Activated CD8-positive, alpha-beta T cell treated with anti-CD3 and anti-CD28 coated beads, Interleukin-2, amount 10 ng/mL, durations not matched to agents 7 days and 5 days (primary cell): Measurements from ENCODE around the gene BCOR. TPM values are rescaled to one million over a fixed set of nuclear protein-coding genes. Genes with fewer than 3 reads are reported as not detected.

Source experiments
- ATAC-seq: fragments of 150-1000 bp; cut with Tn5 transposase; one replicate; pipeline ENCODE4 v1.10.0; 2021; ENCODE audit warnings: moderate library complexity
- CTCF ChIA-PET: fragments of 350-600 bp; sonication (Branson Sonifier 250); formaldehyde crosslinking; loops from one replicate; lab custom pipeline; 2021; ENCODE audit warnings: antibody characterized with exemption; lab: Charles Lee
- POLR2A ChIA-PET: fragments of 350-600 bp; sonication (Branson Sonifier 250); formaldehyde crosslinking; loops from one replicate; lab custom pipeline; 2021; ENCODE audit warnings: antibody characterized with exemption; lab: Charles Lee
- DNase-seq: peaks from one replicate; pipeline ENCODE4 v3.0.0-alpha.2; 2020
- H3K27ac Mint-ChIP-seq: one replicate; pipeline ENCODE4 v1.8.0; 2021; ENCODE audit warnings: mild to moderate bottlenecking, mixed read lengths
- H3K27me3 Mint-ChIP-seq: one replicate; pipeline ENCODE4 v1.8.0; 2021; ENCODE audit warnings: low read depth, mixed read lengths
- H3K36me3 Mint-ChIP-seq: one replicate; pipeline ENCODE4 v1.8.0; 2021; ENCODE audit warnings: low read depth, mixed read lengths
- H3K4me1 Mint-ChIP-seq: one replicate; pipeline ENCODE4 v1.8.0; 2021; ENCODE audit warnings: low read depth, mixed read lengths
- H3K4me3 Mint-ChIP-seq: one replicate; pipeline ENCODE4 v1.8.0; 2021; ENCODE audit warnings: mild to moderate bottlenecking, mixed read lengths
- H3K9me3 Mint-ChIP-seq: one replicate; pipeline ENCODE4 v1.8.0; 2022; ENCODE audit warnings: mixed read lengths; ENCODE audit not compliant: insufficient read depth
- total RNA-seq, 2 experiments: library from RNA; stranded (reverse); gene quantifications; one replicate each; pipeline ENCODE4 v1.2.3, GENCODE V29; 2021

The BCOR gene
- total RNA-seq, 2 experiments from 2014 or later = 41.5 to 45.5 TPM

- CTCF ChIA-PET = interaction anchor here (1.3 kb wide), 1 partner anchor 158 kb away, joined by 3 read pairs; no protein-coding TSS in a partner anchor
- peaks cover 24% of the 10 kb centered on the region for H3K4me1 Mint-ChIP-seq
- ATAC-seq (no peak), DNase-seq (peak; percentile 39)
- POLR2A ChIA-PET = interaction anchor here (1.1 kb wide), 1 partner anchor 44 kb away, joined by 3 read pairs; no protein-coding TSS in a partner anchor
- H3K27me3 Mint-ChIP-seq = no peaks in the 10 kb centered on the region
- no peaks in the 10 kb centered on the region for H3K36me3 Mint-ChIP-seq
- H3K27ac Mint-ChIP-seq = no peak overlapping the region
- H3K4me3 Mint-ChIP-seq = peak overlapping the region; percentile 56
- no peaks in the 10 kb centered on the region for H3K9me3 Mint-ChIP-seq
These were observed 11.7 kb upstream of the BCOR start for GRCh38 chrX:40109288-40110008.

GRCh38 chrX:40108959-40109287, 11.2 kb upstream of the BCOR start:
- H3K4me1 Mint-ChIP-seq = peaks cover 28% of the 10 kb centered on the region
- DNase-seq (peak; percentile 64), ATAC-seq (peak; percentile 42)
- H3K9me3 Mint-ChIP-seq = no peaks in the 10 kb centered on the region
- ChIA-PET POLR2A (no interaction called here), CTCF (no interaction called here)
- no peak overlapping the region for H3K27ac Mint-ChIP-seq
- H3K27me3 Mint-ChIP-seq = no peaks in the 10 kb centered on the region
- no peaks in the 10 kb centered on the region for H3K36me3 Mint-ChIP-seq
- peak overlapping the region; percentile 56 for H3K4me3 Mint-ChIP-seq

GRCh38 chrX:40108162-40108958, 10.6 kb upstream of the BCOR start:
- no peaks in the 10 kb centered on the region for H3K9me3 Mint-ChIP-seq
- ChIA-PET CTCF (interaction anchor here (0.7 kb wide), 1 partner anchor 11 kb away, joined by 3 read pairs; the partner anchor contains the start of gene BCOR), POLR2A (interaction anchor here (0.5 kb wide), 1 partner anchor 58 kb away, joined by 3 read pairs; no protein-coding TSS in a partner anchor)
- ATAC-seq (no peak), DNase-seq (no peak)
- H3K4me3 Mint-ChIP-seq = peak overlapping the region; percentile 56
- no peaks in the 10 kb centered on the region for H3K27me3 Mint-ChIP-seq
- no peaks in the 10 kb centered on the region for H3K36me3 Mint-ChIP-seq
- peaks cover 28% of the 10 kb centered on the region for H3K4me1 Mint-ChIP-seq
- H3K27ac Mint-ChIP-seq = no peak overlapping the region

- ATAC-seq (no peak), DNase-seq (no peak)
- peak overlapping the region; percentile 75 for H3K4me3 Mint-ChIP-seq
- peak overlapping the region; percentile 84 for H3K27ac Mint-ChIP-seq
- H3K4me1 Mint-ChIP-seq = peaks cover 28% of the 10 kb centered on the region
- ChIA-PET POLR2A (no interaction called here), CTCF (interaction anchor here (0.7 kb wide), 1 partner anchor 10 kb away, joined by 3 read pairs; the partner anchor contains the start of gene BCOR)
- H3K9me3 Mint-ChIP-seq = no peaks in the 10 kb centered on the region
- no peaks in the 10 kb centered on the region for H3K27me3 Mint-ChIP-seq
- no peaks in the 10 kb centered on the region for H3K36me3 Mint-ChIP-seq
These were observed 9.8 kb upstream of the BCOR start for GRCh38 chrX:40107291-40108161.

GRCh38 chrX:40106676-40107290, 9.0 kb upstream of the BCOR start:
- no peak for DNase-seq
- Mint-ChIP-seq H3K27me3 (no peaks in the 10 kb centered on the region), H3K27ac (peak overlapping the region; percentile 84), H3K4me3 (peak overlapping the region; percentile 75), H3K4me1 (peaks cover 23% of the 10 kb centered on the region), H3K9me3 (no peaks in the 10 kb centered on the region), H3K36me3 (no peaks in the 10 kb centered on the region)
- POLR2A ChIA-PET = interaction anchor here (1.3 kb wide), 1 partner anchor 10 kb away, joined by 5 read pairs; the partner anchor contains the start of gene BCOR
- no peak for ATAC-seq
- CTCF ChIA-PET = no interaction called here

GRCh38 chrX:40105835-40106675, 8.3 kb upstream of the BCOR start:
- H3K4me1 Mint-ChIP-seq = peaks cover 17% of the 10 kb centered on the region
- H3K27ac Mint-ChIP-seq = peak overlapping the region; percentile 78
- no peaks in the 10 kb centered on the region for H3K27me3 Mint-ChIP-seq
- ATAC-seq = peak; percentile 43
- peak; percentile 80 for DNase-seq
- ChIA-PET CTCF (no interaction called here), POLR2A (interaction anchor here (0.7 to 2.0 kb wide), 5 partner anchors 9 to 92 kb away, joined by 3 to 9 read pairs (median 4); partner anchors contain the start of gene BCOR)
- peak overlapping the region; percentile 76 for H3K4me3 Mint-ChIP-seq
- H3K9me3 Mint-ChIP-seq = no peaks in the 10 kb centered on the region
- H3K36me3 Mint-ChIP-seq = no peaks in the 10 kb centered on the region

GRCh38 chrX:40104985-40105834, 7.5 kb upstream of the BCOR start:
- CTCF ChIA-PET = interaction anchor here (1.4 to 1.6 kb wide), 2 partner anchors 63 to 103 kb away, joined by 3 to 4 read pairs; no protein-coding TSS in a partner anchor
- H3K4me1 Mint-ChIP-seq = peaks cover 16% of the 10 kb centered on the region
- POLR2A ChIA-PET = interaction anchor here (0.7 to 2.0 kb wide), 7 partner anchors 8 to 92 kb away, joined by 3 to 9 read pairs (median 4); partner anchors contain the start of gene BCOR
- no peaks in the 10 kb centered on the region for H3K36me3 Mint-ChIP-seq
- H3K27me3 Mint-ChIP-seq = no peaks in the 10 kb centered on the region
- no peaks in the 10 kb centered on the region for H3K9me3 Mint-ChIP-seq
- peak overlapping the region; percentile 78 for H3K27ac Mint-ChIP-seq
- peak overlapping the region; percentile 76 for H3K4me3 Mint-ChIP-seq
- ATAC-seq (peak; percentile 53), DNase-seq (peak; percentile 43)

- peak overlapping the region; percentile 45 for H3K4me3 Mint-ChIP-seq
- no peaks in the 10 kb centered on the region for H3K9me3 Mint-ChIP-seq
- ChIA-PET POLR2A (interaction anchor here (1.1 to 2.0 kb wide), 3 partner anchors 48 to 65 kb away, joined by 3 to 9 read pairs (median 6); no protein-coding TSS in a partner anchor), CTCF (interaction anchor here (1.4 to 1.6 kb wide), 2 partner anchors 63 to 104 kb away, joined by 3 to 4 read pairs; no protein-coding TSS in a partner anchor)
- H3K4me1 Mint-ChIP-seq = peaks cover 17% of the 10 kb centered on the region
- no peaks in the 10 kb centered on the region for H3K36me3 Mint-ChIP-seq
- ATAC-seq = peak; percentile 5
- H3K27ac Mint-ChIP-seq = no peak overlapping the region
- H3K27me3 Mint-ChIP-seq = no peaks in the 10 kb centered on the region
- DNase-seq = no peak
These were observed 6.8 kb upstream of the BCOR start for GRCh38 chrX:40104630-40104984.

- H3K27ac Mint-ChIP-seq = no peak overlapping the region
- POLR2A ChIA-PET = interaction anchor here (1.7 to 2.0 kb wide), 2 partner anchors 49 to 52 kb away, joined by 6 to 9 read pairs; no protein-coding TSS in a partner anchor
These were observed 6.0 kb upstream of the BCOR start for GRCh38 chrX:40103565-40104323.

More at GRCh38 chrX:40103565-40104323, 6.0 kb upstream of the BCOR start:
- peak overlapping the region; percentile 45 for H3K4me3 Mint-ChIP-seq
- peaks cover 23% of the 10 kb centered on the region for H3K4me1 Mint-ChIP-seq
- DNase-seq (no peak), ATAC-seq (no peak)
- H3K36me3 Mint-ChIP-seq = no peaks in the 10 kb centered on the region
- CTCF ChIA-PET = interaction anchor here (1.4 to 1.6 kb wide), 2 partner anchors 64 to 105 kb away, joined by 3 to 4 read pairs; no protein-coding TSS in a partner anchor
- no peaks in the 10 kb centered on the region for H3K9me3 Mint-ChIP-seq
- no peaks in the 10 kb centered on the region for H3K27me3 Mint-ChIP-seq
